ENCODE results near the gene ZBTB5.

Gene ZBTB5

DNA sequence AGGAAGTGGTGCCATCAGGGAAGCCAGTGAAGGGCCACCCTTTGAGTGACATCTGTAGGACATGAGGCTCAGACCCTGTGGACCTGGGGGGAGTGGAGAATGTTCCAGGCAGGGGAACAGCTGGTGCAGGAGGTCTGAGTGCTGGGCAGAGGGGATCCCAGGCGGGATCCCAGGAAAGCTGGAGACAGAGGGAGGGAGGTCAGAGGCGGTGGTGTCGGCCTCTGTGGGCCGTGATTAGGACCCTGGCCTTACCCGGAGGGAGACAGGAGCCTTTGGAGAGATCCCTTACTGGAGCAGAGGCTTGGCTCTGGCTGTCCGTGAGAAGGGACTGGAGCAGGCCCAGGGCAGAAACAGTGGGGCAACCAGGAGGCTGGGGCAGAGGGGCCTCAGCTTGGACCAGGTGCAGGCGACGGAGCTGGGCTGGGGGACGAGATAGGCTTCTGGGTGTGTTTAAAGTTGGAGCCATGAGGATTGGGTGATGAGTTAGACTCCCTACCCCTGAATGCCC lies 54.8 kb downstream of the ZBTB5 start:
- no peak for TF ChIP-seq ZNF384 (IDR thresholded peaks at IDR 0.05)
- TF ChIP-seq ARNT (IDR thresholded peaks at IDR 0.05) = no peak
- no peak for TF ChIP-seq FOXK2 (IDR thresholded peaks at IDR 0.05)
- TF ChIP-seq BHLHE40 (IDR thresholded peaks at IDR 0.05; ENCODE audit: borderline replicate concordance) = no peak
- TF ChIP-seq HDGF (IDR thresholded peaks at IDR 0.05; ENCODE audit: borderline replicate concordance) = no peak
- TF ChIP-seq, protein P1, sequence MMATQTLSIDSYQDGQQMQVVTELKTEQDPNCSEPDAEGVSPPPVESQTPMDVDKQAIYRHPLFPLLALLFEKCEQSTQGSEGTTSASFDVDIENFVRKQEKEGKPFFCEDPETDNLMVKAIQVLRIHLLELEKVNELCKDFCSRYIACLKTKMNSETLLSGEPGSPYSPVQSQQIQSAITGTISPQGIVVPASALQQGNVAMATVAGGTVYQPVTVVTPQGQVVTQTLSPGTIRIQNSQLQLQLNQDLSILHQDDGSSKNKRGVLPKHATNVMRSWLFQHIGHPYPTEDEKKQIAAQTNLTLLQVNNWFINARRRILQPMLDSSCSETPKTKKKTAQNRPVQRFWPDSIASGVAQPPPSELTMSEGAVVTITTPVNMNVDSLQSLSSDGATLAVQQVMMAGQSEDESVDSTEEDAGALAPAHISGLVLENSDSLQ (IDR thresholded peaks at IDR 0.05) = no peak
- TF ChIP-seq L3MBTL2 (conservative IDR thresholded peaks at IDR 0.05) = no peak
- no peak for TF ChIP-seq LEF1 (IDR thresholded peaks at IDR 0.05; ENCODE audit: borderline replicate concordance)
- TF ChIP-seq SP1 (IDR thresholded peaks at IDR 0.05) = no peak
- no peak for TF ChIP-seq ELF4 (IDR thresholded peaks at IDR 0.05)
- TF ChIP-seq TARDBP (IDR thresholded peaks at IDR 0.05) = no peak
- TF ChIP-seq FOXM1 (IDR thresholded peaks at IDR 0.05; ENCODE audit: borderline replicate concordance) = no peak
- no peak for TF ChIP-seq FOXA1 (IDR thresholded peaks at IDR 0.05)
- TF ChIP-seq NFRKB (IDR thresholded peaks at IDR 0.05) = no peak
- ChIA-PET POLR2A (no interaction called here), CTCF (interaction anchor here (0.6 kb wide), 1 partner anchor 536 kb away, joined by 3 read pairs; no protein-coding TSS in a partner anchor)
- DNase-seq (ENCODE audit: extremely low spot score) = no peak

DNA sequence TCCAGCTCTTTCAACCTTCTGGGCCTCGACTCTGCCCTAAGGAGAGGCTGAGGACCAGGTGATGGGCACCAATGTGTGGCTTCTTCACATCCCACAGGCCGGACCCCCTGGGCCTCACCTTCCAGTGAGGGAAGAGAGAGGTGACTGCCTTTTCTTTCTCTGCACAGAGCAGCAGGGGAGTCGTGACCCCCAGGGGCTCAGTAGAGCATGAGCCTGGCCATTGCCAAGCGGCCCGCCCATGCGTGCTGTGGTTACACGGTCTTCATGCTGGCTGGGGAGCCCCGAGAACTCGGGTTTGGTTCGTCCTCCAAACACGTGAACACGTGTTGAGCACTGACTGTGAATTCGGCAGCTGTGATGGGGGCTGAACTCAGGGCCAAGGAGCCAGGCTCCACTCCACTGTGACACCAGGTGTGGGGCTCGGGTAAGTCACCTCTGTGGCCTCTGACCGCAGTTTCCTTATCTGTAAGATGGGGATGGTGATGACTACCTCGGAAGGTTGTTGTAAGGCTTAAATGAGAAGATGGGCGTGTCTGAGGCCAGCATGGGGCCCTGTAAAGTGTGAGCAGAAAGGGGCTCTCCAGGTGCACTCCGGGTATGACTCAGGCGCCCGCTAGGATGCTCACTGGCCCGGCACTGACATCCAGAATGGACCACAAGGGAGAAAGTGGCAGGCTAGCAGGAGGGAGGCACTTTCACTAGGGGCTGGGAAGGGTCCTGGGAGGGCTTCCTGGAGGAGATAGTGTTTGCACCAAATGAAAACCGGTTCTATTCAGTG lies 56.1 kb downstream of the ZBTB5 start:
- POLR2A ChIA-PET = interaction anchor here (1.2 kb wide), 1 partner anchor 13 kb away, joined by 3 read pairs; the partner anchor contains the start of gene GRHPR

DNA sequence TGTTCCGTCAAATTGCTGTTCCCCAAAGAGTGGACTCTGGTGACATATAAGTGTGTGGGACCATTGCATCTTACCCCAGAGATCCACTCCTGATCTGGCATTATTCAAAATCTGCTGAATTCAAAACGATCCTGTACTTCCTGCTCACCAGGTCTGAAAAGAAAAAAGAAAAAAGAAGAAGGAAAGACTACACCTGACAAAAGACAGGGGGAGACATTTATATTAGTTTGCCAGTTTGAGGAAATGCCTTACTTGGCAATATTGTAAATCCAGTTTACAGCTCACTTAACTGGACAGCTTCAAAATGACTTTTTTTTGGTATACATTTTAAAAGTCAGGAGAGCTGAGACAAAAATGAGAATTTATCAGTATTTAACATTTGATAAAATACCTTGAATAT lies 57.8 kb downstream of the ZBTB5 start:
- DNase-seq (ENCODE audit: extremely low spot score) = no peak
- no peak for TF ChIP-seq BHLHE40 (IDR thresholded peaks at IDR 0.05; ENCODE audit: borderline replicate concordance)
- TF ChIP-seq CTBP1 (IDR thresholded peaks at IDR 0.05; ENCODE audit: borderline replicate concordance) = no peak
- TF ChIP-seq SP1 (IDR thresholded peaks at IDR 0.05) = no peak
- no peak for TF ChIP-seq TARDBP (IDR thresholded peaks at IDR 0.05)
- TF ChIP-seq ELF4 (IDR thresholded peaks at IDR 0.05) = no peak
- no peak for TF ChIP-seq ZNF384 (IDR thresholded peaks at IDR 0.05)
- TF ChIP-seq FOXM1 (IDR thresholded peaks at IDR 0.05; ENCODE audit: borderline replicate concordance) = no peak
- TF ChIP-seq L3MBTL2 (conservative IDR thresholded peaks at IDR 0.05) = no peak
- TF ChIP-seq, protein P1 (IDR thresholded peaks at IDR 0.05) = no peak
- TF ChIP-seq SUZ12 (IDR thresholded peaks at IDR 0.05) = no peak
- no peak for TF ChIP-seq LEF1 (IDR thresholded peaks at IDR 0.05; ENCODE audit: borderline replicate concordance)
- TF ChIP-seq ARNT (IDR thresholded peaks at IDR 0.05) = no peak
- no peak for TF ChIP-seq HDGF (IDR thresholded peaks at IDR 0.05; ENCODE audit: borderline replicate concordance)
- TF ChIP-seq NFRKB (IDR thresholded peaks at IDR 0.05) = no peak
- no peak for TF ChIP-seq FOXK2 (IDR thresholded peaks at IDR 0.05)
- no peak for TF ChIP-seq FOXA1 (IDR thresholded peaks at IDR 0.05)
- ChIA-PET CTCF (no interaction called here), POLR2A (no interaction called here)

More for the DNA sequence above, 56.1 kb downstream of the ZBTB5 start:
- CTCF ChIA-PET = no interaction called here
- TF ChIP-seq TARDBP (IDR thresholded peaks at IDR 0.05) = no peak
- TF ChIP-seq L3MBTL2 (conservative IDR thresholded peaks at IDR 0.05) = no peak
- TF ChIP-seq, protein P1 (IDR thresholded peaks at IDR 0.05) = no peak
- no peak for TF ChIP-seq FOXK2 (IDR thresholded peaks at IDR 0.05)
- no peak for TF ChIP-seq HDGF (IDR thresholded peaks at IDR 0.05; ENCODE audit: borderline replicate concordance)
- TF ChIP-seq SP1 (IDR thresholded peaks at IDR 0.05) = no peak
- no peak for TF ChIP-seq ZNF384 (IDR thresholded peaks at IDR 0.05)
- no peak for TF ChIP-seq FOXM1 (IDR thresholded peaks at IDR 0.05; ENCODE audit: borderline replicate concordance)
- TF ChIP-seq LEF1 (IDR thresholded peaks at IDR 0.05; ENCODE audit: borderline replicate concordance) = no peak
- no peak for TF ChIP-seq ELF4 (IDR thresholded peaks at IDR 0.05)
- TF ChIP-seq CTBP1 (IDR thresholded peaks at IDR 0.05; ENCODE audit: borderline replicate concordance) = no peak
- TF ChIP-seq BHLHE40 (IDR thresholded peaks at IDR 0.05; ENCODE audit: borderline replicate concordance) = no peak
- no peak for TF ChIP-seq FOXA1 (IDR thresholded peaks at IDR 0.05)
- DNase-seq (ENCODE audit: extremely low spot score) = no peak

DNA sequence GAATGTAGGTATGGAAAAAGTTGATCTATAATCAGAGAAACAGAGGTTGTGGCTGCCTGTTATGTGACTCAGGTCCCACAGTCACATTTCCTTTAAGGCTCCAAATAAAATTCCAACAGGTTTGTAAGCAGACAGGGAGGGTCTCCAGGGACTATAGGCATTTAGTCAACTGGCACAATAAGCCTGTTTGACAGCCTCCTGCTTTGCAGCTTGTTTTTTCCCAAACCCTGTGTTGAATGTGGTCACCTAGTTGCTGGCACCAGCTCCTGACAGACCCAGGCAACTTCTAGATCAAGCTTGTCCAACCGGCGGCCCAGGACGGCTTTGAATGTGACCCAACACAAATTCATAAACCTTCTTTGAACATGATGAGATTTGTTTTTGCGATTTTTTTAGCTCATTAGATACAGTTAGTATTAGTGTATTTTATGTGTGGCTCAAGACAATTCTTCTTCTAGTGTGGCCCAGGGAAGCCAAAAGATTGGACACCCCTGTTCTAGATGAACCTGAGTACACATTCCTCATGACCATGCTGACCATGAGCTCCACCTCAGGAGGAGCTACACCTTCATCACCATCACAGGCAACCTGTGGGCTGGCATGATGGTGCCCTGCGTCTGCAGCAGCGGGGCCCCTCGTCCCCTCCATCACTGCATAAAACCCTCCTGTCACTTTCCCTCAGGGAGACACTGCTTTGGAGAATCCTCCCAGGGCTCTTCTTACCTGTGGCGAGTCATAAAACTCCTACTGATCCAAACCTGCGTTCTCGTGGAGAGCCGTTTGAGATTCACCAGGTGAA lies 58.4 kb downstream of the ZBTB5 start:
- DNase-seq (ENCODE audit: extremely low spot score) = no peak
- no peak for TF ChIP-seq FOXA1 (IDR thresholded peaks at IDR 0.05)
- CTCF ChIA-PET = no interaction called here
- POLR2A ChIA-PET = no interaction called here

DNA sequence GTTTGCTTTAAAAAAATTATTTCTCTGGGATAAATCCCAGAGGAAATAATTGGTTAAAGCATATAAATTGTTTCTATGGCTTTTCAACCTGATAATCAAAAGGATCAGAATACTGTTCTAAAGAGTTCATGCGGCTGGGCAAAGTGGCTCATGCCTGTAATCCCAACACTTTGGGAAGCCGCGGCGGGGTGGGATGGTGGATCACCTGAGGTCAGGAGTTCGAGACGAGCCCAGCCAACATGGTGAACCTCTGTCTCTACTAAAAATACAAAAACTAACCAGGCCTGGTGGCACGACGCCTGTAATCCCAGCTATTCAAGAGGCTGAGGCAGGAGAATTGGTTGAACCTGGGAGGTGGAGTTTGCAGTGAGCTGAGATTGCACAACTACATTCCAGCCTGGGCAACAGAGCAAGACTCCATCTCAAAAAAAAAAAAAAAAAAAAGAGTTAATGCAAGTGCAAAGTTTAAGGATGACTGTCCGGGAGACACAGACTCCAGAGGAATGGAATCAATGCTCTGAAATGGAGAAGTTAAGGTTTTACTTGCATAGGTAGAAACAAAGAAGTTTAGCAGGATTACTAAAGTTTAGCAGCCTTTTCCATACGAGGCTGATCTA lies 59.4 kb downstream of the ZBTB5 start:
- ChIA-PET CTCF (no interaction called here), POLR2A (no interaction called here)
- DNase-seq (ENCODE audit: extremely low spot score) = no peak
- TF ChIP-seq LEF1 (IDR thresholded peaks at IDR 0.05; ENCODE audit: borderline replicate concordance) (no peak), SUZ12 (IDR thresholded peaks at IDR 0.05) (no peak), SP1 (IDR thresholded peaks at IDR 0.05) (no peak), ZNF384 (IDR thresholded peaks at IDR 0.05) (no peak), FOXA1 (IDR thresholded peaks at IDR 0.05) (no peak), CTBP1 (IDR thresholded peaks at IDR 0.05; ENCODE audit: borderline replicate concordance) (no peak), BHLHE40 (IDR thresholded peaks at IDR 0.05; ENCODE audit: borderline replicate concordance) (no peak), FOXK2 (IDR thresholded peaks at IDR 0.05) (no peak), ARNT (IDR thresholded peaks at IDR 0.05) (no peak), TARDBP (IDR thresholded peaks at IDR 0.05) (no peak), HDGF (IDR thresholded peaks at IDR 0.05; ENCODE audit: borderline replicate concordance) (no peak), ELF4 (IDR thresholded peaks at IDR 0.05) (no peak), L3MBTL2 (conservative IDR thresholded peaks at IDR 0.05) (no peak), NFRKB (IDR thresholded peaks at IDR 0.05) (no peak), FOXM1 (IDR thresholded peaks at IDR 0.05; ENCODE audit: borderline replicate concordance) (no peak)
- TF ChIP-seq, protein P1 (IDR thresholded peaks at IDR 0.05) = no peak
